ENCODE results near the gene ASIC3.

The ASIC3 gene

DNA sequence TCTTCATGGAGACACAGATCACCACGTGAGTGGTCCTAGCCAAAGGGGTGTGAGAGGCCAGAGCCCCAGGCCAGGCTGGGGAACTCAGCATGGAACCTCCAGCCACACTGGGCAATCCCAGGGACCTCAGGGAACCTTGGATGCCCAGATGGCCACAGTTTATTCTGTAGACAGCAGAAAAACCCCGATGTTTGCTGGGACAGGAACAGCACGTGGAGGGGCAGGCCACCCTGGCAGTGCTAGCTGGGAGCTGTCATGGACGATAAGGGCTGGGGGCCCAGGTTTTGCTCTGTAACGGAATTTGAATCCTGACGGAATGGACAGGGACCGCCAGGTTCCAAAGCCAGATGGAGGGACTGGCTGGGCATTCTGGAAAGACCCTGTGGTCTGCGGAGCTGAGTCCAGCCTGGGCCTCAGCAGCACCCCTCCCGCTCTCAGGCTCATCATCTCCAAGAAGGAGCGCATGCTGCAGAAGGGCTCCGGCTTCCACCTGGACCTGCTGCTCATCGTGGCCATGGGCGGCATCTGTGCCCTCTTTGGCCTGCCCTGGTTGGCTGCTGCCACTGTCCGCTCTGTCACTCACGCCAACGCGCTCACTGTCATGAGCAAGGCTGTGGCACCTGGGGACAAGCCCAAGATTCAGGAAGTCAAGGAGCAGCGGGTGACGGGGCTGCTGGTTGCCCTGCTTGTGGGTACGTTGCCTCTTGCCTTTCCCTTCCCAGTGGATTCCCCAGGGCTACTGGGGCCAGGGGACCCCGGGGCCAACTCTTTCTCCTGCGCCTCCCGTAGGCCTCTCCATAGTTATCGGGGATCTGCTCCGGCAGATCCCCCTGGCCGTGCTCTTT, 26.7 kb downstream of the ASIC3 start:
- no peak for DNase-seq

GRCh38 chr7:151075662-151075971, 27.3 kb downstream of the ASIC3 start:
- no peak for DNase-seq

- no peak for DNase-seq
These were observed 27.7 kb downstream of the ASIC3 start for GRCh38 chr7:151075978-151076426.

- no peak for DNase-seq
These were observed 28.8 kb downstream of the ASIC3 start for GRCh38 chr7:151076863-151077704.

DNA sequence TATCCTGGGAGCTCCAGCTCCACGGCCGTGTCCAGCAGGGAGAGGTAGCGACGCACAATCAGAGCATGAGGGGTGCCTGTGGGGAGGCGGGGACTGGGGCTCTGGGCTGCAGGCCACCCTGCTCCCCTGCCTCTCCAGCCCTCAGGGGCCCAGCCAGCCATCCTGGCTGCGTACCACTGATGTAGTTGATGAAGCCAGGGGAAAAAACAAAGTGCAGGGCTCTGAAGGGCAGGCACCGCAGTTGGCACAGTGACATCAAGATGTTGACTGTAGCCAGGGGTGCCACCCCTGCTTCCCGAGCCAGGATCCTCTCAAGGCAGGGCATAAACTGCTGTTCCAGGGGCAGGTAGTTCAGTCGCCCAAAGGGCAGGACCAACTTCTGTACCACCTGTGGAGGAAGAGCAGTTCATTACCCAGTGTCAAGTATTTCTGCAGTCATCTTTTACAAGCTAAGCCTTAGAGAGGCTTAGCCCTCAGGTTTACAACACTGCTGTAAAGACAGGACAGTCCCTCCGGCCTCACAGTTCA, 29.4 kb downstream of the ASIC3 start:
- DNase-seq: no peak

GRCh38 chr7:151078233-151079040, 30.1 kb downstream of the ASIC3 start:
- DNase-seq: no peak

GRCh38 chr7:151079199-151079910, 31.0 kb downstream of the ASIC3 start:
- no peak for DNase-seq

- no peak for DNase-seq
These were observed 31.8 kb downstream of the ASIC3 start for GRCh38 chr7:151080067-151080521.

- DNase-seq: peak; percentile 79
These were observed 32.3 kb downstream of the ASIC3 start, which contains the start of gene FASTK for GRCh38 chr7:151080522-151081169. Gene FASTK, minus strand, starts transcription at chr7:151080809. Its CDS starts 43 bp downstream, at chr7:151080766.

DNA sequence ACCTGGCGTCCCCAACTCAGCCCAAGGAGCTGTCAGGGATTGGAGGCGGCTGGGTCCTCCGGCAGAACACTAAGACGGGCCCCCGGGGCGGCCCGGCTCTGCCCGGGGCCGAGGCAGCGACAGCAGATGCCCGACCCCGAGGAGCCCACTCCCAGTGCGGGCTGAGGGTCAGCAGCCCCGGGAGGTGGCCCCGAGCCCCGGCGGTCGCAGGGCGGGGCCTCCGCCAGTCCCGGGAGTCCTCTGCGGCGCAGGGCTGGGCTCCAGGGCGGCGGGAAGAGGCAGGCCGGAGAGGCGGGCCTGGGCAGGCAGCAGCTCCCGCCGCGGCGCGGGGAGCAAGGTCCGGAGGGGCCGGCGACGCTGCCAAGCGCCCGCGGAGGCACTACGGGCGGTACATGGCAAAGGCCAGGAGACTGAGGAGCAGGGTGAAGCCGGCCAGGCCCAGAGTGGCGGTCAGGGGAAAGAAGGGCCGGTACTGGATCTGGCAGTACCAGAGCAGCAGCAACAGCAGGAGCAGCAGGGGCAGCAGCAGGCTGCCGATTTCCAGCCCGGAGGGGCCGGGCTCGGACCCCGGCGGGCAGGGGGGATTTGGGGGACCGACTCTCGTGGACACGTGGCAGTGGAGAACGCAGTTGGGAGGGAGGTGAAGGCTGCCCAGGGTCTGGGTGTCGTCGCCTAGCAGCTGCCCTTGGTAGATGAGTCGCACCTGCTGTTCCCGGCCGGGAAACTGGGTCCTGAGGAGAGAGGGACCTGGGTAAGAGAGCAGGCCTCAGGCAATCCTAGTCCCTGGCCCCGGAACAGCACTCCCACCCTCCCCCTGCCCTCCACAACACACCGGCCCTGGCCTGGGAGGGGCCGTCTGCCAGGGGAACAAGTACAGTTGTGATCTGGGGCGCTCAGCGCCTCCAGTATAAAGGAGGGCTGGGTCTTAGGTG, 33.1 kb downstream of the ASIC3 start:
- DNase-seq: no peak

DNA sequence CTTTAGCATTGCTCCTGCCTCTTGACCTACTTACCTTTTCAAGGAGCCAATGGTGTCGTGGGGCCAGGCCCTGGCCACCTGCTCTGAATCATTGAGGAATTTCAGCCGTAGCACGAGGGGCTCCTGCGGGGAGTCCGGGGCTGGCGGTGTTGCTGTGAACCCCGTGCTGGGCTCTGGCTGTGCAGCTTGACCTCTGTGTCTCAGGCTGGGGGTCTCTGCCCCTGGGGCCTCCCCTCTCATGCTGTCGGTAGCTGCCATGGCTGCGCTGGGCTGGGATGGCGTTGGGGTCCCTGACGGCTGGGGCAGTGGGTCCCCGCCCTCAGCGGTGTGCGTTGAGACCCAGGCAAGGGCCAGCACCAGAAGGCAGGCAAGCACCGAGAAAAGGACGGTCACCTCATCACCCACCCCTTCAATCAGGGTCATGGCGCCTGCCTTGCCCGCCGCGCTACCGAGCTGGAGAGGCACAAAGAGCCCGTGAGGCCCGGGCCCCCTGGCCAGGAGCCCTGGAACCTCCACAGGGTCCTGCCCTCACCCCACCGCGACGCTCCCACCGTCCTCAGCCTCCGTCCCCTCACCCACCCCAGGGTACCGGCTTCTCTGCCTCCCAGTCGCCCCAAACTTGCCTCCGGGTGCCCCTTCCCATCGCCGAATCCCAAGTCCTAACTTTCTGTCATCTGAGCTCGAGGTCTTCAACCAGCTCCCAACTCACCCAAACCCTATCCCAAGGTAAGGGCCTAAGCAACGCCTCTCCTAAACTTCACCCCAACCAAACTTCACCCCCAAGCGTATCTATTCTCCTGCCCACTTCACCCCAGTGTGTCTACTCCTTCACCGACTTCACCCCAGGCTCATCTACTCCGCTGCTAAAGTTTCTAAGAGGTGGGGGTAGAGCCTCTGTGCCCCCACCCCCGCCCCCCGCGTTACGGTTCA, 34.1 kb downstream of the ASIC3 start:
- DNase-seq: no peak

DNA sequence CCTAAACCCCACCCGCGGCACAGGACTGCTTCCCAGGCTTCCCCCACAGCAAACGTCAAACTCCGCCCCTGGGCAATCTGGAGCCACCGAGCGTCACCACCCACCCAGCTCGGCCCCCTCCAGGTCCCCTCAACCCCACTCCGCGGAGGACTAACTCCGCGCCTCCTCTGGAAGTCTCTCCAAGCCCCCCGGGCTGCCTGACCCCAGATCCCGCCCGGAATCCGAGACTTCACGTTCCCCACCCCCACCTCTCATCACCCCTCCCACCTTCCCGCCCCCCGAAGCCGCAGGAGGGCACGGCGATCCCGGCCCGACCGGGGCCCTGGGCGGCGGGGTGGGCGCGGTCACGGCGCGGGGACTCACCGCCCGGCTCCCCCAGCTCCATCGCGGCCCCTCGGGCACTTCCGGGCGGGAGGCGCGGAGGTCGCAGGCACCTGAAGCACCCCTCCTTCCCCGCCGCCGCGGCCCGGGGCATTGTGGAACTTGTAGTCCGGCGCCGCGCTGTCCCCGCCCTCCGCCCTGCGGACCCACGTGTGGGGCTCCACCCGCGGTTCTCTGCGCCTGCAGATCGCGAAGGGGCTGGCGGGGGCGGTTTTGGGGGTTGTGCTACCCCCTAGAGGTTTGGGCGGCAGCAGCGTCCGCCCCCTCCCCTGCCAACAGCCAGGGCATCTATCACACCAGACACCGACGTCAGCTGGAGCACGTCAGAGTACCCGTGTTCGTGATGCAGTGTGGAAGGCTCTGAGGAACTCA, 34.9 kb downstream of the ASIC3 start, which contains the start of gene TMUB1:
TSS of gene TMUB1 (minus strand) at position 423 of the 753 bp plus-strand sequence. CDS start 930 bp downstream, outside the sequence.
- peak; percentile 50 for DNase-seq

- no peak for DNase-seq
These were observed 35.5 kb downstream of the ASIC3 start for GRCh38 chr7:151083824-151084160.

GRCh38 chr7:151085329-151085690, 37.0 kb downstream of the ASIC3 start:
- DNase-seq: no peak

- DNase-seq: peak; percentile 51
These were observed 37.6 kb downstream of the ASIC3 start, which contains the start of gene AGAP3 for GRCh38 chr7:151085691-151086620. Gene AGAP3, plus strand, starts transcription at chr7:151086475. Its CDS starts 267 bp downstream, at chr7:151086742.

- no peak for DNase-seq
These were observed 38.5 kb downstream of the ASIC3 start for GRCh38 chr7:151086802-151087244.

Data from T1000 (cell line).